Measurements from ENCODE around the gene ISM2. TPM values are rescaled to one million over a fixed set of nuclear protein-coding genes. Genes with fewer than 3 reads are reported as not detected.

Gene ISM2
- total and polyA plus RNA-seq, 2 of the 8 experiments (the other 6 are each of a cell fraction or from before 2014, with no cell fraction given): 0.52 to 0.79 TPM

- H3K23me2 ChIP-seq (ENCODE audit: low read depth, low read length): no peaks in the 10 kb centered on the region
- H3K79me1 ChIP-seq (ENCODE audit: low read depth, low read length): no peaks in the 10 kb centered on the region
- H3K4ac ChIP-seq (replicated peaks; ENCODE audit: insufficient read length, low read depth, low read length): no peak overlapping the region
- H4K20me1 ChIP-seq (replicated peaks in 1 of 2; ENCODE audit: control insufficient read depth in 1 of 2, insufficient read depth in 2 of 2, low read length in 2 of 2): no peaks in the 10 kb centered on the region
- H3K4me1 ChIP-seq (replicated peaks in 1 of 4; ENCODE audit: control insufficient read depth in 3 of 4, insufficient read depth in 4 of 4, low read length in 3 of 4): no peaks in the 10 kb centered on the region
- no peak overlapping the region for H4K5ac ChIP-seq (ENCODE audit: insufficient read length, low read depth, low read length)
- H4K8ac ChIP-seq (ENCODE audit: extremely low read depth, insufficient read depth, low read length): no peak overlapping the region
- no peak overlapping the region for H3K56ac ChIP-seq (replicated peaks; ENCODE audit: insufficient read length, low read depth, low read length)
- no peak overlapping the region for H3K23ac ChIP-seq (ENCODE audit: insufficient read length)
- H3K9me3 ChIP-seq (ENCODE audit: insufficient read depth in 2 of 2, low read depth in 1 of 2, low read length in 1 of 2): no peaks in the 10 kb centered on the region
- H3K18ac ChIP-seq (ENCODE audit: extremely low read depth, low read length): no peak overlapping the region
- ChIA-PET POLR2A (ENCODE audit: partially characterized antibody) (no interaction called here), CTCF (ENCODE audit: partially characterized antibody) (no interaction called here)
- peaks cover 5 to 15% (median 11%) of the 10 kb centered on the region in 4 experiments for H3K36me3 ChIP-seq (ENCODE audit: control insufficient read depth in 2 of 4, insufficient read depth in 4 of 4, low read length in 3 of 4)
- no peak overlapping the region for H4K91ac ChIP-seq (replicated peaks; ENCODE audit: insufficient read length, low read length)
- no peaks in the 10 kb centered on the region for H3K79me2 ChIP-seq (ENCODE audit: control insufficient read depth in 1 of 2, insufficient read depth in 2 of 2, low read length in 2 of 2)
- no peak overlapping the region for H2BK12ac ChIP-seq (ENCODE audit: low read depth, low read length)
- H2BK120ac ChIP-seq (replicated peaks; ENCODE audit: low read depth, low read length): no peak overlapping the region
- H3K14ac ChIP-seq (ENCODE audit: insufficient read length): no peak overlapping the region
- no peak overlapping the region for H2BK15ac ChIP-seq (ENCODE audit: low read length)
- TF ChIP-seq EZH2 (IDR thresholded peaks at IDR 0.05; ENCODE audit: low read depth, low read length, severe bottlenecking) (no peak), EGR1 (IDR thresholded peaks at IDR 0.05; ENCODE audit: borderline replicate concordance, low read depth, low read length) (no peak), SUZ12 (IDR thresholded peaks at IDR 0.05; ENCODE audit: low read length) (no peak), NANOG (IDR thresholded peaks at IDR 0.05; ENCODE audit: insufficient read depth, low read depth, low read length, poor library complexity, severe bottlenecking) (no peak), FOSL1 (IDR thresholded peaks at IDR 0.05; ENCODE audit: insufficient read depth, low read depth, low read length) (no peak), SAP30 (IDR thresholded peaks at IDR 0.05; ENCODE audit: insufficient read depth, insufficient replicate concordance, low read length) (no peak), BACH1 (IDR thresholded peaks at IDR 0.05; ENCODE audit: low read length) (no peak), RXRA (IDR thresholded peaks at IDR 0.05; ENCODE audit: insufficient read depth, low read depth, low read length) (no peak)
- no peak overlapping the region for H2BK20ac ChIP-seq (ENCODE audit: low read length)
- no peak overlapping the region for H2BK5ac ChIP-seq (ENCODE audit: low read depth, low read length)
- H3K27me3 ChIP-seq (replicated peaks in 1 of 4; ENCODE audit: control insufficient read depth in 3 of 4, extremely low read depth in 1 of 4, insufficient read depth in 3 of 4, low read length in 3 of 4): no peaks in the 10 kb centered on the region
- H2AK5ac ChIP-seq (ENCODE audit: low read depth, low read length): no peak overlapping the region
- H3K4me3 ChIP-seq (ENCODE audit: extremely low read depth in 1 of 4, insufficient read depth in 2 of 4, low read depth in 3 of 4, low read length in 4 of 4): no peak overlapping the region
- DNase-seq (ENCODE audit: low read depth in 1 of 2, low spot score in 2 of 2): no peak
- H3K4me2 ChIP-seq (ENCODE audit: insufficient read depth in 1 of 2, low read depth in 2 of 2, low read length in 2 of 2): no peak overlapping the region
- H3K27ac ChIP-seq (ENCODE audit: low read depth, low read length): no peak overlapping the region
- FAIRE-seq: no peak
- no peak overlapping the region for H2AFZ ChIP-seq (ENCODE audit: low read length)
- H3K9ac ChIP-seq (replicated peaks in 1 of 4; ENCODE audit: extremely low read depth in 1 of 4, low read depth in 3 of 4, low read length in 3 of 4): no peak overlapping the region
- 96% methylated on average over 3 of the region's 3 CpGs; no CpG with 5 or more reads in 1 of the 2 experiments for WGBS, 2 experiments (ENCODE audit: extremely low coverage in 1 of 2, insufficient coverage in 1 of 2, insufficient read length in 1 of 2, insufficient replicate concordance in 2 of 2, low coverage in 1 of 2, low lambda C conversion rate in 2 of 2, missing lambda C conversion rate in 1 of 2)
These were observed 10.3 kb upstream of the ISM2 start for GRCh38 chr14:77508876-77509275.

Measured in H1 (cell line).